22Rv1 (cell line): Measurements from ENCODE around the gene TBX5.

Source experiments
- ZFX ChIP-seq: fragments of 450-650 bp; IDR thresholded peaks from 2 replicates; pipeline ENCODE4 v1.6.1; 2017; ENCODE audit warnings: antibody characterized with exemption, borderline replicate concordance
- TF ChIP-seq, protein P1 (sequence below): fragments of 450-650 bp; IDR thresholded peaks from 2 replicates; pipeline ENCODE4 v1.5.1; 2017; ENCODE audit warnings: mild to moderate bottlenecking

DNA sequence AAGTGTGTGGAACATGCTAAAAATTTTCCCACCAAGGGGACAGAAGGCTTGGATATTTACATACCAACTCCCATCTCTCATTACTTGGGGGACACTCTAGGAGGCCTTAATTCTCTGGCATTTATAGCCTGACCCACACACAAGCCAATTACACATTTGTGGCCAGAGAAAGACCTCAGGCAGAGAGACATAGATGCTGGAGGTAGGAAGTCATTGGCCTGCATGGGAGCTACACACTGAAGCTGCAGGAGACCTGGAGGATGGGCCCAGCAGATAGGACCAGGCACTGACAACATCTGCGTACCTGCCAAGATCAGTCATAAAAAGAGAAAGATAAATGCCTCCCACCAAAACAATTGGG is 61.7 kb downstream of the TBX5 start:
- TF ChIP-seq, protein P1, sequence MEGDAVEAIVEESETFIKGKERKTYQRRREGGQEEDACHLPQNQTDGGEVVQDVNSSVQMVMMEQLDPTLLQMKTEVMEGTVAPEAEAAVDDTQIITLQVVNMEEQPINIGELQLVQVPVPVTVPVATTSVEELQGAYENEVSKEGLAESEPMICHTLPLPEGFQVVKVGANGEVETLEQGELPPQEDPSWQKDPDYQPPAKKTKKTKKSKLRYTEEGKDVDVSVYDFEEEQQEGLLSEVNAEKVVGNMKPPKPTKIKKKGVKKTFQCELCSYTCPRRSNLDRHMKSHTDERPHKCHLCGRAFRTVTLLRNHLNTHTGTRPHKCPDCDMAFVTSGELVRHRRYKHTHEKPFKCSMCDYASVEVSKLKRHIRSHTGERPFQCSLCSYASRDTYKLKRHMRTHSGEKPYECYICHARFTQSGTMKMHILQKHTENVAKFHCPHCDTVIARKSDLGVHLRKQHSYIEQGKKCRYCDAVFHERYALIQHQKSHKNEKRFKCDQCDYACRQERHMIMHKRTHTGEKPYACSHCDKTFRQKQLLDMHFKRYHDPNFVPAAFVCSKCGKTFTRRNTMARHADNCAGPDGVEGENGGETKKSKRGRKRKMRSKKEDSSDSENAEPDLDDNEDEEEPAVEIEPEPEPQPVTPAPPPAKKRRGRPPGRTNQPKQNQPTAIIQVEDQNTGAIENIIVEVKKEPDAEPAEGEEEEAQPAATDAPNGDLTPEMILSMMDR = no peak
- no peak for TF ChIP-seq ZFX
